NCI-H2227 (cell line): Measurements from ENCODE around the gene RAB14.
"Not testable (repeated sequence)": the region's sequence is repeated elsewhere in the genome, so short reads cannot be mapped to it uniquely, and the experiment has no call there.

ENCODE experiments used
- DNase-seq: peaks from one replicate; lab custom pipeline; 2025; ENCODE audit not compliant: unreplicated experiment; lab: John Stamatoyannopoulos, UW

RAB14 gene

GRCh38 chr9:121169094-121169601 lies 32.5 kb downstream of the RAB14 start:
- DNase-seq: no peak

GRCh38 chr9:121168052-121168451 lies 33.6 kb downstream of the RAB14 start:
- no peak for DNase-seq

- no peak for DNase-seq
These were observed 41.6 kb downstream of the RAB14 start for GRCh38 chr9:121160025-121160424.

- DNase-seq: no peak
These were observed 43.7 kb downstream of the RAB14 start for GRCh38 chr9:121157939-121158338.

- no peak for DNase-seq
These were observed 45.4 kb downstream of the RAB14 start for GRCh38 chr9:121156263-121156731.

GRCh38 chr9:121154782-121155181 lies 46.9 kb downstream of the RAB14 start:
- DNase-seq: no peak

- DNase-seq: no peak
These were observed 48.0 kb downstream of the RAB14 start for GRCh38 chr9:121153642-121154041.

GRCh38 chr9:121150188-121150587 lies 51.5 kb downstream of the RAB14 start:
- DNase-seq: no peak

- no peak for DNase-seq
These were observed 57.2 kb downstream of the RAB14 start for GRCh38 chr9:121144482-121144881.

GRCh38 chr9:121143771-121144170 lies 57.9 kb downstream of the RAB14 start:
- DNase-seq: no peak

- no peak for DNase-seq
These were observed 60.0 kb downstream of the RAB14 start for GRCh38 chr9:121141706-121142105.

GRCh38 chr9:121141306-121141705 lies 60.4 kb downstream of the RAB14 start:
- DNase-seq: no peak

- DNase-seq: no peak
These were observed 61.5 kb downstream of the RAB14 start for GRCh38 chr9:121140162-121140561.

- no peak for DNase-seq
These were observed 62.7 kb downstream of the RAB14 start for GRCh38 chr9:121138973-121139372.

GRCh38 chr9:121138561-121138960 lies 63.1 kb downstream of the RAB14 start:
- DNase-seq: no peak

- DNase-seq: no peak
These were observed 66.0 kb downstream of the RAB14 start for GRCh38 chr9:121135642-121136041.

- DNase-seq: no peak
These were observed 68.4 kb downstream of the RAB14 start for GRCh38 chr9:121133104-121133816.

- not testable (repeated sequence) for DNase-seq
These were observed 72.3 kb downstream of the RAB14 start for GRCh38 chr9:121129384-121129783.
